GM10266 (cell line): ENCODE measurements around the gene PPEF2.

Experiments used
- DNase-seq: peaks from one replicate; pipeline ENCODE4 v3.0.0; 2012; ENCODE audit errors: extremely low spot score
- CTCF ChIP-seq: IDR thresholded peaks from 2 replicates; pipeline ENCODE4 v1.5.1; 2012; ENCODE audit warnings: mild to moderate bottlenecking, low read depth; ENCODE audit not compliant: control insufficient read depth, insufficient read depth; ENCODE audit errors: missing control alignments

Gene PPEF2

GRCh38 chr4:75848171-75848760, 54.0 kb downstream of the PPEF2 start:
- TF ChIP-seq CTCF, result peak; percentile 63
- DNase-seq, result peak; percentile 54

- no peak for TF ChIP-seq CTCF
- no peak for DNase-seq
Observed at GRCh38 chr4:75845992-75846391, 56.3 kb downstream of the PPEF2 start.

GRCh38 chr4:75844151-75844662, 58.0 kb downstream of the PPEF2 start:
- TF ChIP-seq CTCF, result no peak
- DNase-seq, result no peak

GRCh38 chr4:75843596-75843995, 58.7 kb downstream of the PPEF2 start:
- TF ChIP-seq CTCF, result no peak
- no peak for DNase-seq

GRCh38 chr4:75841641-75842520, 60.4 kb downstream of the PPEF2 start:
- DNase-seq, result no peak
- no peak for TF ChIP-seq CTCF

GRCh38 chr4:75834772-75835154, 67.5 kb downstream of the PPEF2 start:
- no peak for TF ChIP-seq CTCF
- no peak for DNase-seq
